ENCODE data around the gene PLK3. TPM values are rescaled to one million over a fixed set of nuclear protein-coding genes. Genes with fewer than 3 reads are reported as not detected.

PLK3 gene
- total and polyA plus RNA-seq, 9 of the 15 experiments (the other 6 are each of a cell fraction or from before 2014, with no cell fraction given) = 0.52 to 22.7 (median 11.0) TPM

- TF ChIP-seq STAT6 (CRISPR knock-in tag; IDR thresholded peaks at IDR 0.05) = no peak
- TF ChIP-seq, protein P1, sequence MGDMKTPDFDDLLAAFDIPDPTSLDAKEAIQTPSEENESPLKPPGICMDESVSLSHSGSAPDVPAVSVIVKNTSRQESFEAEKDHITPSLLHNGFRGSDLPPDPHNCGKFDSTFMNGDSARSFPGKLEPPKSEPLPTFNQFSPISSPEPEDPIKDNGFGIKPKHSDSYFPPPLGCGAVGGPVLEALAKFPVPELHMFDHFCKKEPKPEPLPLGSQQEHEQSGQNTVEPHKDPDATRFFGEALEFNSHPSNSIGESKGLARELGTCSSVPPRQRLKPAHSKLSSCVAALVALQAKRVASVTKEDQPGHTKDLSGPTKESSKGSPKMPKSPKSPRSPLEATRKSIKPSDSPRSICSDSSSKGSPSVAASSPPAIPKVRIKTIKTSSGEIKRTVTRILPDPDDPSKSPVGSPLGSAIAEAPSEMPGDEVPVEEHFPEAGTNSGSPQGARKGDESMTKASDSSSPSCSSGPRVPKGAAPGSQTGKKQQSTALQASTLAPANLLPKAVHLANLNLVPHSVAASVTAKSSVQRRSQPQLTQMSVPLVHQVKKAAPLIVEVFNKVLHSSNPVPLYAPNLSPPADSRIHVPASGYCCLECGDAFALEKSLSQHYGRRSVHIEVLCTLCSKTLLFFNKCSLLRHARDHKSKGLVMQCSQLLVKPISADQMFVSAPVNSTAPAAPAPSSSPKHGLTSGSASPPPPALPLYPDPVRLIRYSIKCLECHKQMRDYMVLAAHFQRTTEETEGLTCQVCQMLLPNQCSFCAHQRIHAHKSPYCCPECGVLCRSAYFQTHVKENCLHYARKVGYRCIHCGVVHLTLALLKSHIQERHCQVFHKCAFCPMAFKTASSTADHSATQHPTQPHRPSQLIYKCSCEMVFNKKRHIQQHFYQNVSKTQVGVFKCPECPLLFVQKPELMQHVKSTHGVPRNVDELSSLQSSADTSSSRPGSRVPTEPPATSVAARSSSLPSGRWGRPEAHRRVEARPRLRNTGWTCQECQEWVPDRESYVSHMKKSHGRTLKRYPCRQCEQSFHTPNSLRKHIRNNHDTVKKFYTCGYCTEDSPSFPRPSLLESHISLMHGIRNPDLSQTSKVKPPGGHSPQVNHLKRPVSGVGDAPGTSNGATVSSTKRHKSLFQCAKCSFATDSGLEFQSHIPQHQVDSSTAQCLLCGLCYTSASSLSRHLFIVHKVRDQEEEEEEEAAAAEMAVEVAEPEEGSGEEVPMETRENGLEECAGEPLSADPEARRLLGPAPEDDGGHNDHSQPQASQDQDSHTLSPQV (IDR thresholded peaks at IDR 0.05) = peak; percentile 66
- no peak for TF ChIP-seq TSHZ1 (CRISPR knock-in tag; IDR thresholded peaks at IDR 0.05)
- peak; percentile 45; the same call in 1 of the 2 replicates for TF ChIP-seq NCOR1 (IDR thresholded peaks at IDR 0.05)
- no peak for TF ChIP-seq GABPB2 (CRISPR knock-in tag; conservative IDR thresholded peaks at IDR 0.05)
- TF ChIP-seq HDAC6 (IDR thresholded peaks at IDR 0.05; ENCODE audit: low read depth, low read length) = no peak
- TF ChIP-seq, protein P2, sequence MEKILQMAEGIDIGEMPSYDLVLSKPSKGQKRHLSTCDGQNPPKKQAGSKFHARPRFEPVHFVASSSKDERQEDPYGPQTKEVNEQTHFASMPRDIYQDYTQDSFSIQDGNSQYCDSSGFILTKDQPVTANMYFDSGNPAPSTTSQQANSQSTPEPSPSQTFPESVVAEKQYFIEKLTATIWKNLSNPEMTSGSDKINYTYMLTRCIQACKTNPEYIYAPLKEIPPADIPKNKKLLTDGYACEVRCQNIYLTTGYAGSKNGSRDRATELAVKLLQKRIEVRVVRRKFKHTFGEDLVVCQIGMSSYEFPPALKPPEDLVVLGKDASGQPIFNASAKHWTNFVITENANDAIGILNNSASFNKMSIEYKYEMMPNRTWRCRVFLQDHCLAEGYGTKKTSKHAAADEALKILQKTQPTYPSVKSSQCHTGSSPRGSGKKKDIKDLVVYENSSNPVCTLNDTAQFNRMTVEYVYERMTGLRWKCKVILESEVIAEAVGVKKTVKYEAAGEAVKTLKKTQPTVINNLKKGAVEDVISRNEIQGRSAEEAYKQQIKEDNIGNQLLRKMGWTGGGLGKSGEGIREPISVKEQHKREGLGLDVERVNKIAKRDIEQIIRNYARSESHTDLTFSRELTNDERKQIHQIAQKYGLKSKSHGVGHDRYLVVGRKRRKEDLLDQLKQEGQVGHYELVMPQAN (IDR thresholded peaks at IDR 0.05; ENCODE audit: borderline replicate concordance) = no peak
- no peak for TF ChIP-seq ARHGAP35 (IDR thresholded peaks at IDR 0.05; ENCODE audit: partially characterized antibody)
- no peak for TF ChIP-seq ZBED1 (IDR thresholded peaks at IDR 0.05)
- no peak for TF ChIP-seq SRSF3 (IDR thresholded peaks at IDR 0.05; ENCODE audit: insufficient read depth, low read length)
- TF ChIP-seq, protein P3, sequence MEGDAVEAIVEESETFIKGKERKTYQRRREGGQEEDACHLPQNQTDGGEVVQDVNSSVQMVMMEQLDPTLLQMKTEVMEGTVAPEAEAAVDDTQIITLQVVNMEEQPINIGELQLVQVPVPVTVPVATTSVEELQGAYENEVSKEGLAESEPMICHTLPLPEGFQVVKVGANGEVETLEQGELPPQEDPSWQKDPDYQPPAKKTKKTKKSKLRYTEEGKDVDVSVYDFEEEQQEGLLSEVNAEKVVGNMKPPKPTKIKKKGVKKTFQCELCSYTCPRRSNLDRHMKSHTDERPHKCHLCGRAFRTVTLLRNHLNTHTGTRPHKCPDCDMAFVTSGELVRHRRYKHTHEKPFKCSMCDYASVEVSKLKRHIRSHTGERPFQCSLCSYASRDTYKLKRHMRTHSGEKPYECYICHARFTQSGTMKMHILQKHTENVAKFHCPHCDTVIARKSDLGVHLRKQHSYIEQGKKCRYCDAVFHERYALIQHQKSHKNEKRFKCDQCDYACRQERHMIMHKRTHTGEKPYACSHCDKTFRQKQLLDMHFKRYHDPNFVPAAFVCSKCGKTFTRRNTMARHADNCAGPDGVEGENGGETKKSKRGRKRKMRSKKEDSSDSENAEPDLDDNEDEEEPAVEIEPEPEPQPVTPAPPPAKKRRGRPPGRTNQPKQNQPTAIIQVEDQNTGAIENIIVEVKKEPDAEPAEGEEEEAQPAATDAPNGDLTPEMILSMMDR (IDR thresholded peaks at IDR 0.05 in 2 of 3, conservative IDR thresholded peaks at IDR 0.05 in 1 of 3; ENCODE audit: insufficient read depth in 2 of 3, low read depth in 1 of 3, low read length in 3 of 3) = 0 out of 6 replicates have a peak, but pooled peaks of 1 of the 3 experiments have one; percentile 12
Observed at GRCh38 chr1:44808938-44809917, 9.1 kb downstream of the PLK3 start (continued).
